Breast epithelium (tissue), 3 donors: ENCODE data around the gene MANEA.

Experiments
- CTCF ChIP-seq, 3 donors: fragments of 450-650 bp; IDR thresholded peaks; one replicate each; pipeline ENCODE4 v1.5.1; 2016 to 2017; ENCODE audit warnings: antibody characterized with exemption in 3 of 3, mild to moderate bottlenecking in 3 of 3, moderate library complexity in 3 of 3
- POLR2A ChIP-seq: fragments of 450-650 bp; IDR thresholded peaks from one replicate; pipeline ENCODE4 v1.6.1; 2016; ENCODE audit warnings: antibody characterized with exemption, mild to moderate bottlenecking, moderate library complexity
- POLR2AphosphoS5 ChIP-seq, 3 donors: sonication (generic); formaldehyde crosslinking; IDR thresholded peaks; one replicate each; pipeline ENCODE4 v1.6.1; 2017; ENCODE audit warnings: antibody characterized with exemption in 3 of 3

- TF ChIP-seq CTCF (IDR thresholded peaks at IDR 0.05), result no peak
- no peak for TF ChIP-seq POLR2A
- TF ChIP-seq POLR2AphosphoS5 (IDR thresholded peaks at IDR 0.05), result no peak
These were observed 25.5 kb upstream of the MANEA start for GRCh38 chr6:95551678-95552324.
